ENCODE measurements around the gene KIAA1958.

DNA sequence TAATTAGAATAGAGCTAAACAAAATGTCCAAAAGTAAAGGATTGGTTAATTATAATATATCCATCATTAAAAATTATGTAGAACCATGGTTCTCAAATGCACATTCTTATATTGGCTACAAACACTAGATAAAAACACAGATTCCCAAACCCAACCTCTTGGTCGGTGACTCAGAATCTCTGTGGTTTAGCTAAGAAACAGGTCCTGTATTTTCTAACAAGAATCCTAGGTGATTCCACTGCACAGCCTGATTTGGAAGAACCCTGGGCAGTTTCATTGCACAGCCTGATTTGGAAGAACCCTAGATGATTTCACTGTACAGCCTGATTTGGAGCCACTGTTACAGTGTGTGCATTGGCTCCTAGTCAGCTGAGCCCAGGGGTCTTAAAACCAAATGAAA, 67.9 kb downstream of the KIAA1958 start:
- TF ChIP-seq POLR2A (IDR thresholded peaks at IDR 0.05) (no peak), POLR2AphosphoS5 (IDR thresholded peaks at IDR 0.05) (no peak)
- TF ChIP-seq, protein P1, sequence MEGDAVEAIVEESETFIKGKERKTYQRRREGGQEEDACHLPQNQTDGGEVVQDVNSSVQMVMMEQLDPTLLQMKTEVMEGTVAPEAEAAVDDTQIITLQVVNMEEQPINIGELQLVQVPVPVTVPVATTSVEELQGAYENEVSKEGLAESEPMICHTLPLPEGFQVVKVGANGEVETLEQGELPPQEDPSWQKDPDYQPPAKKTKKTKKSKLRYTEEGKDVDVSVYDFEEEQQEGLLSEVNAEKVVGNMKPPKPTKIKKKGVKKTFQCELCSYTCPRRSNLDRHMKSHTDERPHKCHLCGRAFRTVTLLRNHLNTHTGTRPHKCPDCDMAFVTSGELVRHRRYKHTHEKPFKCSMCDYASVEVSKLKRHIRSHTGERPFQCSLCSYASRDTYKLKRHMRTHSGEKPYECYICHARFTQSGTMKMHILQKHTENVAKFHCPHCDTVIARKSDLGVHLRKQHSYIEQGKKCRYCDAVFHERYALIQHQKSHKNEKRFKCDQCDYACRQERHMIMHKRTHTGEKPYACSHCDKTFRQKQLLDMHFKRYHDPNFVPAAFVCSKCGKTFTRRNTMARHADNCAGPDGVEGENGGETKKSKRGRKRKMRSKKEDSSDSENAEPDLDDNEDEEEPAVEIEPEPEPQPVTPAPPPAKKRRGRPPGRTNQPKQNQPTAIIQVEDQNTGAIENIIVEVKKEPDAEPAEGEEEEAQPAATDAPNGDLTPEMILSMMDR (IDR thresholded peaks at IDR 0.05): no peak
